Neural progenitor cell (in vitro differentiated cells): Measurements from ENCODE around the gene SEL1L3. TPM values are rescaled to one million over a fixed set of nuclear protein-coding genes. Genes with fewer than 3 reads are reported as not detected.
A peak's percentile ranks its signal among the peaks of the same experiment; 100 is the strongest.

ENCODE experiments used
- DNase-seq: peaks from one replicate; pipeline ENCODE4 v3.0.0-alpha.2; 2016; ENCODE audit warnings: low spot score
- H2AFZ ChIP-seq: fragments of 200-600 bp; sonication (generic); replicated peaks from 2 replicates; pipeline ENCODE4 v1.6.1; 2016; ENCODE audit warnings: antibody characterized with exemption
- H3F3A ChIP-seq: fragments of 200-600 bp; sonication (generic); 2 replicates; pipeline ENCODE4 v1.6.1; 2016; ENCODE audit warnings: antibody characterized with exemption, low read depth
- H3K27ac ChIP-seq: fragments of 200-600 bp; sonication (generic); 2 replicates; pipeline ENCODE4 v1.5.1; 2016; ENCODE audit warnings: mild to moderate bottlenecking
- H3K27me3 ChIP-seq: fragments of 200-600 bp; sonication (generic); 2 replicates; pipeline ENCODE4 v1.6.1; 2016; ENCODE audit warnings: mild to moderate bottlenecking, moderate library complexity
- H3K36me3 ChIP-seq: fragments of 200-600 bp; sonication (generic); 2 replicates; pipeline ENCODE4 v1.5.1; 2016
- H3K4me1 ChIP-seq: fragments of 200-600 bp; sonication (generic); 2 replicates; pipeline ENCODE4 v1.6.1; 2016; ENCODE audit warnings: mixed run types
- H3K4me2 ChIP-seq: fragments of 200-600 bp; sonication (generic); 2 replicates; pipeline ENCODE4 v1.6.1; 2016
- H3K4me3 ChIP-seq: fragments of 200-600 bp; sonication (generic); 2 replicates; pipeline ENCODE4 v1.5.1; 2016
- H3K79me2 ChIP-seq: fragments of 200-600 bp; sonication (generic); 2 replicates; pipeline ENCODE4 v1.6.1; 2016; ENCODE audit warnings: low read depth
- H3K9ac ChIP-seq: fragments of 200-600 bp; sonication (generic); 2 replicates; pipeline ENCODE4 v1.6.1; 2016
- H3K9me3 ChIP-seq: fragments of 200-600 bp; sonication (generic); 2 replicates; pipeline ENCODE4 v1.5.1; 2016; ENCODE audit warnings: low read depth
- H4K20me1 ChIP-seq: fragments of 200-600 bp; sonication (generic); 2 replicates; pipeline ENCODE4 v1.6.1; 2016; ENCODE audit warnings: low read depth
- H3K27ac Mint-ChIP-seq: 3 replicates; pipeline ENCODE4 v1.8.0; 2021; ENCODE audit warnings: mixed read lengths
- H3K27me3 Mint-ChIP-seq: 2 replicates; pipeline ENCODE4 v1.8.0; 2022; ENCODE audit warnings: low read depth, mild to moderate bottlenecking, inconsistent platforms, moderate library complexity, mixed read lengths; ENCODE audit not compliant: insufficient read depth
- H3K36me3 Mint-ChIP-seq: 3 replicates; pipeline ENCODE4 v1.8.0; 2021; ENCODE audit warnings: mixed read lengths
- H3K4me1 Mint-ChIP-seq: 3 replicates; pipeline ENCODE4 v1.8.0; 2021; ENCODE audit warnings: mixed read lengths
- H3K4me3 Mint-ChIP-seq: 3 replicates; pipeline ENCODE4 v1.8.0; 2021; ENCODE audit warnings: mild to moderate bottlenecking, moderate library complexity, mixed read lengths
- H3K9me3 Mint-ChIP-seq: 3 replicates; pipeline ENCODE4 v1.8.0; 2020; ENCODE audit warnings: mixed read lengths
- CTCF ChIP-seq: fragments of 200-600 bp; sonication (generic); IDR thresholded peaks from 2 replicates; pipeline ENCODE4 v1.5.1; 2017; ENCODE audit warnings: antibody characterized with exemption, mild to moderate bottlenecking
- EZH2 ChIP-seq: fragments of 200-600 bp; sonication (generic); IDR thresholded peaks from 2 replicates; pipeline ENCODE4 v1.6.1; 2017; ENCODE audit warnings: antibody characterized with exemption, mild to moderate bottlenecking, moderate library complexity
- EZH2phosphoT487 ChIP-seq: fragments of 200-600 bp; sonication (generic); IDR thresholded peaks from 2 replicates; pipeline ENCODE4 v1.6.1; 2017; ENCODE audit warnings: antibody characterized with exemption
- total RNA-seq: library from RNA; depleted of rRNA; stranded (reverse); fragments of >200 nt; gene quantifications from 2 replicates; pipeline ENCODE4 v1.2.3, GENCODE V29; 2015; ENCODE audit warnings: low replicate concordance

SEL1L3 gene
- total RNA-seq, 1 donor from 2014 or later = 87.2 TPM

- Histone ChIP-seq H3K4me1 (peaks cover 16% of the 10 kb centered on the region), H3K36me3 (no peaks in the 10 kb centered on the region), H3K4me2 (no peak overlapping the region), H3F3A (peaks cover 10% of the 10 kb centered on the region), H3K27ac (no peak overlapping the region), H2AFZ (no peak overlapping the region), H3K4me3 (no peak overlapping the region), H4K20me1 (no peaks in the 10 kb centered on the region), H3K9ac (no peak overlapping the region), H3K27me3 (no peaks in the 10 kb centered on the region), H3K79me2 (no peaks in the 10 kb centered on the region), H3K9me3 (no peaks in the 10 kb centered on the region)
- Mint-ChIP-seq H3K36me3 (peaks cover 4% of the 10 kb centered on the region), H3K27ac (no peak overlapping the region), H3K27me3 (peaks cover 2% of the 10 kb centered on the region), H3K9me3 (no peaks in the 10 kb centered on the region), H3K4me3 (no peak overlapping the region), H3K4me1 (peaks cover 14% of the 10 kb centered on the region)
- TF ChIP-seq EZH2phosphoT487 = no peak
- TF ChIP-seq CTCF = no peak
- TF ChIP-seq EZH2 = no peak
- no peak for DNase-seq
These were observed 36.6 kb downstream of the SEL1L3 start for GRCh38 chr4:25826074-25826752.

- no peak overlapping the region for H3K4me3 ChIP-seq
- H3K4me3 Mint-ChIP-seq = no peak overlapping the region
- TF ChIP-seq EZH2 (no peak), EZH2phosphoT487 (no peak), CTCF (no peak)
- no peaks in the 10 kb centered on the region for H3K79me2 ChIP-seq
- H3K36me3 Mint-ChIP-seq = peaks cover 12% of the 10 kb centered on the region
- peaks cover 16% of the 10 kb centered on the region for H3K4me1 ChIP-seq
- H3K9me3 ChIP-seq = no peaks in the 10 kb centered on the region
- no peaks in the 10 kb centered on the region for H3K27me3 ChIP-seq
- peaks cover 10% of the 10 kb centered on the region for H3F3A ChIP-seq
- no peak overlapping the region for H3K27ac ChIP-seq
- H3K9ac ChIP-seq = no peak overlapping the region
- no peak overlapping the region for H3K4me2 ChIP-seq
- no peak overlapping the region for H2AFZ ChIP-seq
- peaks cover 14% of the 10 kb centered on the region for H3K4me1 Mint-ChIP-seq
- DNase-seq = no peak
- H3K27ac Mint-ChIP-seq = no peak overlapping the region
- H4K20me1 ChIP-seq = no peaks in the 10 kb centered on the region
- no peaks in the 10 kb centered on the region for H3K9me3 Mint-ChIP-seq
- H3K36me3 ChIP-seq = no peaks in the 10 kb centered on the region
- H3K27me3 Mint-ChIP-seq = peaks cover 2% of the 10 kb centered on the region
These were observed 39.2 kb downstream of the SEL1L3 start for GRCh38 chr4:25823632-25824031.

- H3K27me3 Mint-ChIP-seq = peaks cover 2% of the 10 kb centered on the region
- Histone ChIP-seq H3K9me3 (no peaks in the 10 kb centered on the region), H3K27ac (no peak overlapping the region), H3K4me2 (peak overlapping the region; percentile 25), H3K4me1 (peaks cover 16% of the 10 kb centered on the region), H3K27me3 (no peaks in the 10 kb centered on the region), H3F3A (peaks cover 10% of the 10 kb centered on the region), H3K36me3 (no peaks in the 10 kb centered on the region), H3K9ac (no peak overlapping the region), H4K20me1 (no peaks in the 10 kb centered on the region), H3K79me2 (no peaks in the 10 kb centered on the region), H3K4me3 (no peak overlapping the region), H2AFZ (no peak overlapping the region)
- peak; percentile 38 for DNase-seq
- H3K27ac Mint-ChIP-seq = no peak overlapping the region
- H3K4me1 Mint-ChIP-seq = peaks cover 14% of the 10 kb centered on the region
- TF ChIP-seq EZH2 (no peak), EZH2phosphoT487 (no peak), CTCF (no peak)
- H3K9me3 Mint-ChIP-seq = no peaks in the 10 kb centered on the region
- peaks cover 13% of the 10 kb centered on the region for H3K36me3 Mint-ChIP-seq
- H3K4me3 Mint-ChIP-seq = no peak overlapping the region
These were observed 40.9 kb downstream of the SEL1L3 start for GRCh38 chr4:25821899-25822298.
